ENCODE data around the gene PDE8A.
"Not testable (repeated sequence)": the region's sequence is repeated elsewhere in the genome, so short reads cannot be mapped to it uniquely, and the experiment has no call there.

Gene PDE8A

GRCh38 chr15:84961114-84961452 is 20.6 kb upstream of the PDE8A start:
- no peak for DNase-seq

GRCh38 chr15:84961707-84962106 is 19.9 kb upstream of the PDE8A start:
- DNase-seq, result no peak

GRCh38 chr15:84962955-84963354 is 18.7 kb upstream of the PDE8A start:
- DNase-seq, result no peak

DNA sequence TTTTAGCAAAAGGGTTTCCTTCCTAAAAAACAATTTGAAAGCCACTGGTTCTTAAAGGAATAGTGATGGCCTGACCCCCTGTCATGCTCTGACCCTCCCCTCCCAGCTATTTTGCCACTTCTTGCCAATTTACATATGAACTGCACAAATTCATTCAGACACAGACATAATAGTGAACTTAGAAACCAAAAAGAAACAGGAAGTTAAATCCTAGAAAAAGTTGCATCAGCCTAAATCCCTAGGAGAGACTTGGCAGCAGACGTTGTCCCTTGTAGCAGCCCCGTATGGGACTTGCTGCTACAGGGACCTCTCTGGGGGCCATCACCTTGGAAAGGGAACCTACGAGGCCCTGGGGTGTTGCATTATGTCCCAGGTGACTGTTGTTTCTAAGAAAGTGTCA is 14.3 kb upstream of the PDE8A start:
- DNase-seq, result no peak

DNA sequence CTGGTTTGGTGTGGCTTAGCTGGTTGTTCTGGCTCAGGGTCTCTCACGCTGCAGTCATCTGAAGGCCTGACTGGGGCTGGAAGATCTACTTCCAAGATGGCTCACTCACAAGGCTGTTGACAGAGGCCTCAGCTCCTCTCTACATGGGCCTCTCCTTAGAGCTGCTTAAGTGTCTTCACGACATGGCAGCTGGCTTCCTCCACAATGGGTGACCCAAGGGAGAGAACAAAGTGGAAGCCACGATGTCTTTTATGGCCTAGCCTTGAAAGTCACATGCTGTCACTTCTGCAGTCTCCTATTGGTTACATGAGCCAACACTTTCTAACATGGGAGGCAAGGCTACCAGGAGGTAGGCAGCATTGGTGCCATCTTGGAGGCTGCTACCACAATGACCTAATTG is 13.4 kb upstream of the PDE8A start:
- DNase-seq, result no peak

DNA sequence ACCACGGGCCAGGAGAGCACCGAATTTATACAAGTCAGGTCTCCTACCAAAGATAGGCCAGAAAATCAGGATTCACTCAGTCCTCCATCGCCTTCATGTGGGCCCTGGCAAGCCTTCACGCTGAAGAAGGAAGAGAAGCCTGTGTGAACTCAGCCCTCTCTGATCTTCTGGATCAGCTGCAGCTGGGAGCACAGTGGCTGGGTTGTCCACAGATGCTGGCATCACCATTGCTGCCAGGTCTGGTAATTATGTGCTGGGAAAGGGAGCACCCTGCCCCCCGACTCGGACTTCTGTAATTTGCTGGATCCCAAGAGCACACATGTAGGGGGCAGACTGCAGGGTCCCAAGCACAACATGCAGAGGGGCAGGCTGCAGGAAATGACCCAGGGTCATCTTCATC is 12.4 kb upstream of the PDE8A start:
- no peak for DNase-seq

GRCh38 chr15:84970843-84971242 is 10.8 kb upstream of the PDE8A start:
- no peak for DNase-seq

DNA sequence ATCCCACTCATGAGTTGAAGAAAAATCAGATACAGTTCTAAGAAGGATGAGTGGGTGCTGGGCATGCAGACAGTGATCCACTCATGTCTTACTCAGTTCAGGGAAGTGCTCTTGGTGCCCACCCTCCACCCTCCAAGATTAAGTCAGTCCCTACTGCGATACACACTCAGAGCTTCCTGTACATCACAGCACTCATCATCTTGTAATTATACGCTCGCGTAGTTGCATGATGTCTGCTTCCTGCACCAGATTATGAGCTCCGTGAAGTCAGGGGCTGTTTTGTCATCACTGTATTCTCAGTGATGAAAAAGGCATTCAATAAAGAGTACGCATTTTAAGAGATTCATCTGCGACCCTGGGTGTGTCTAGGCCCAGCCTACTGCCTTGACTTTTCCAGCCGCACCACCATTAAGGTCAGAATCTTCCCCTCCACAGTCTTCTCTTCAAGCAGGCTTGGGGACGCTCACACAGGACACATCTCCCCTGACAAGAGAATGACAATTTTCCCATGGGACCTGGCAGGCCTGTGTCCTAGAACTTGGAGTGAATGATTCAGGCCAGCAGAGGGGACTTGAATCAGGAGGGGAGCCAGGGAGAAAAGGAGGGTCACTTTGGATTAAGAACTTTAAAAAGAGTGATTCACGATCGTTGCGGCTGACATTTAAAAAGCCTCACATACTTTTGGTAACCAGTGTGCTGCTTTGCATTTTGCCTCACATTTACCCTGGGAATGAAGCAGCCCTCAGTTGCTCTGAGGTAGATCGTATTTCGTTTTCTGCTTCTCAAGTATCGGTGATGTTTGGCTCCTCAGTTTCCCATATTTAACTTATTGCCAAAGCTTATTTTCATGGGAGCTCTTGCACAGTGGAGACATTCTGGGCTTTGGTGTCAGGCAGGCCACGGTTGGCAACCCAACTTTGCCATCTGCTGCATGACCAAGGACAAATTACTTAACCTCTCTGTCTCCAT is 7.9 kb upstream of the PDE8A start:
- DNase-seq, result no peak

- DNase-seq, result no peak
Measured at GRCh38 chr15:84975871-84976351, 5.7 kb upstream of the PDE8A start.

- no peak for DNase-seq
Measured at GRCh38 chr15:84976746-84977345, 4.8 kb upstream of the PDE8A start.

DNA sequence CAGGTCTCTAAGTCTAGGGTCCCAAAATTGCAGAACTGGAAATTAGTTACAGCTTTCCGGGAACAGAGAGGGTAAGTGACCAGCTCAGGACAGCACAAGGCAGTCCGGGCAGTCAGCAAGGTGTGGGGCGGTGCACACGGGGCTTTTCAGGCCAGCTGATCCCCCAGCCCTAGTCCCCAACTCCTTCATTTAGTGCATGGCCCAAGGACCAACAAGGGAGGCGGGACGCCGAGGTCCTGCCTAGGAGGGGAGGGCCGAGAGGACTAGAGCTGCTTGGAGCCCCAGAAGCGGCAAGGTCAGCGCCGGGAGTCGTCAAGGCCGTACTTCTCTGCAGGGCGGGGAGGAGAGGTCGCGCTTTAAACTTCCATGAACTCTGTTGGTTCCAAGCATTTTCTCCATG is 2.0 kb upstream of the PDE8A start:
- DNase-seq, result no peak

DNA sequence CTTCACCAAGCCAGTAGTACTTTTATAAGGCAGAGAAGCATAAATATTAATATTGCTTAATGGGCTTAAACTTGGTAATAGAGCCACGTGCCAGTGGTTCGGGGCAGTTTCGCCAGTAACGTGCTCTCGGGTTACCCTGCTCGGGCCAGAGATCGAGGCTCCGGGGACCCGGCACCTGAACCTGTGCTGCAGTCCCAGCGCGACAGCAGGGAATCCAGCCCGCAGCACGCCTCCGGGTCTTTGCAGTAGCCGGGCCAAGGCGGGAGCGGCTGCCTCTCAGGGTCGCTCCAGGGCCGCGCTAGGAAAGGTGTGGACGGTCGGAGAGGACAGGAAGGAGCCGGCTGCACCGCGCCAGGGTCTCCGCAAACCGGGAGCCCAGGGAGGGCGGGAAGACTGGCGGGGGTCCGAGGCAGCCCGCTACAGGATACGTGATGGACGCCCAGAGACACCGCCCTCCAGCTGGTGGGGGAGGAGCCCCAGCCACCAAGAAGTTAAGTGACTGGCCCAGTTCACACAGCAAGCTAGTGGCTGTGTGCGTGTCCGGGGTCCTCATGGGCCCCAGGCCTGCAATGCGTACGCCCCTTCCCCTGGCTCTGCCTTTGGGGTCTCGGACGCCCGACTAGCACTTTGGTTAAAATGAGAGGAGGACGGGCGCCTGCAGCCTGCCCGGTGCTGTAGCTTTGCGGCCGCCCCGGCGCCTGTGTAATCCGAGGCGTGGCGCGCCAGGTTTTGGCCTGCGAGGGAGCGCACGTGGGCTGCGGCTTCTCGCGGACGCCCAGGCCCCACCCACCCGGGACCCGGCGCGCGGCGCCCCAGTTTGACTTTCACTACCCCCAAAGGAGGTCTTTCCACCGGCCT is 1.2 kb upstream of the PDE8A start:
- DNase-seq, result peak; percentile 55

DNA sequence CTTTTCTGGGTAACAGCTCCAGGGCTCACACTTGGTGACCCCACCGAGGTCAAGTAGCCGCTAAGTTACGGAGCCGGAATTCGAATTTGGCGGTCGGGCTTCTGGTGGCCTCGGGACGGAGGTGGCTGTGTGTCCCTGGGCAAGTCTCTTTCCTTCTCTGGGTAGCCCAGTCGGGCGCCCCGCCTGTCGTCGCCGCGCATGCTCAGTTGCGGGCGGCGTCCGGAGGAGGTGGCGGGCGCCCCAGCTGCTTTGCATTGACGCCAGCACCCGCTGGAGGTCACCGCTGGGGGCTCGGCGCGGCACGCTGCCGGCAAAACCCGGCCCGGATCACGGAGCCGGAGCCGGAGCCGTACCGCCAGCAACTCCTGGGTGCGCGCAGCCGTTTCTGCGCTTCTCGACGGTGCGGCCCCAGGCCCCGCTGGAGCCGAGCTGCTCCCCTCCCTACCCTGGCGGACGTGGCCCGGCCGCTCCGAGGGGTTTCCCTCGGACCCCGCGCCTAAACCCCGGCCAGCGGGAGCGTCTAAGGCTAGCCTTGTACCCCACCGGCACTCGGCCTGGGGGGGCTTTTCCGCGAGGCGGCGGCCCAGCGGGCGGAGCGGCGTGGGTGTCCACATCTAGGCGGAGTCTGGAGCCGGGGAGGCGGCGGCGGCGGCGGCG is 474 bp upstream of the PDE8A start:
- peak; percentile 70 for DNase-seq

GRCh38 chr15:84982301-84982920 is 755 bp downstream of the PDE8A start:
- DNase-seq, result no peak

DNA sequence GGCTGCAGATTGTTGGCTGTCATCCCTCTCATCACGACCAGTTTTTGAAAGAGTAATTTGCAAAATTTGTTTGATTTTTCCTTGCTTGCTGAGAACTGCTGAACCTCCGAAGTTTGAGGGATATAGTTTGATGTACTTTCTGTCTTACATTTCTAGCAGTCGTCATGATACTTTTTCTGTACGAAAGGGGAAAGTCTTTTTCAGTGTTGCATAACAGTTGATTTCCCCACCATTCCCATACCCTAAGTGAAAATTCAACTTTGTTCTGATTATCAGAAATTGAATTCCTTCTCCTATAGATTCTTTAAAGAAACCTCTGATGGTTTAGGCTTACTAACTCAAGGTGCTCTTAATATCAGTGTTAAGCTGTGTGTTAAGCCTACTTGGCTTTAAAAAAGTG is 1.6 kb downstream of the PDE8A start:
- DNase-seq, result no peak

GRCh38 chr15:84983711-84984110 is 2.1 kb downstream of the PDE8A start:
- DNase-seq, result no peak

- DNase-seq, result no peak
Measured at GRCh38 chr15:84985158-84985557, 3.5 kb downstream of the PDE8A start.

DNA sequence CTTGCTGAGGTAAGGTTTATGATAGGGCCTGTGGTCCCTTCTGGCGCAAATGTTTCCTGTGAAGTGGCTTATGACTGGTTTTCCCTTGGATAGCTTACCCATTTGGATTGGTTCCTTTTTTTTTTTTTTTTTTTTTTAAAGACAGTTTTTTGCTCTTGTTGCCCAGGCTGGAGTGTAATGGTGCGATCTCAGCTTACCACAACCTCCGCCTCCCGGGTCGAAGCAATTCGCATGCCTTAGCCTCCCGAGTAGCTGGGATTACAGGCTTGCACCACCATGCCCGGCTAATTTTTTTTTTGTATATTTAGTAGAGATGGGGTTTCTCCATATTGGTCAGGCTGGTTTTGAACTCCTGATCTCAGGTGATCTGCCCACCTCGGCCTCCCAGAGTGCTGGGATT is 5.7 kb downstream of the PDE8A start:
- DNase-seq, result not testable (repeated sequence)

- no peak for DNase-seq
Measured at GRCh38 chr15:84987949-84988624, 6.4 kb downstream of the PDE8A start.

GRCh38 chr15:84988909-84989644 is 7.4 kb downstream of the PDE8A start:
- DNase-seq, result no peak

DNA sequence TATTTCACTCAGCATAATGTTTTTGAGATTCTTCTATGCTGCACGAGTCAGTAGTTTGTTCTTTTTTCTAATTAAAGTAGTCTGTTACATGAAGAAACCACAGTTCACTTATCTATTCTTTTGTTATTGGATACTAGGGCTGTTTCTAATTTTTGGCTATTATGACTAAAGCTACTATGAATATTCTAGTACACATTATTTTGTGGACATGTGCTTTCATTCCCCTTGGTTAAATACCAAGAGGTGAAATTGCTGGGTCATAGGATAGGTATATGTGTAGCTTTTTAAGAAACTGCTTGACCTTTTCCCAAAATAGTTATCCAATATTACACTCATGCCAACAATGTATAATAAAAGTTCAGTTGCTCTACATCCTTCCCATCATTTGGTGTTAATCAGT is 8.9 kb downstream of the PDE8A start:
- no peak for DNase-seq

Measured in NCI-H2081 treated with DMSO at 0.1 percent for 48 hours (cell line).